ENCODE measurements around the gene CIAO3. TPM values are rescaled to one million over a fixed set of nuclear protein-coding genes. Genes with fewer than 3 reads are reported as not detected.

The CIAO3 gene
- total RNA-seq, 6 experiments from 2014 or later: 16.9 to 20.5 (median 18.0) TPM

DNA sequence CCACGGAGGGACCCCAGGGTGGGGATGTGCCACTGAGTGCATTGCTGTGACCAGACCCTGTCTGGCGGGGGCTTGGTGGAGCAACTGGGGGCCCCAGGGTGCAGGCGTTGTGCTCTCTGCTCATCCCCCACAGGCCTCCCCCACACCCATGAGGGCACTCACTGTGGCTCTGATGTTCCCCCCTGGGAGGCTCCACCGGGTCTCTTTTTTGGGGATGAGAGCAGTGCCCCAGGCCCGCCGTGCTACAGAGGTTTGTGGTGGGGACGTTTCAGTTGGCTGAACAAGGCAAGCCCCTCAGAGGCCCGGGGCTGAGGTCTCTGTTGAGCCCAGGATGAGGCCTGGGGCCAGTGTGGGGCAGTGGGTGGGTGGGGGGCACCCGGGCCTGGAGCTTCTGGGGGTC lies 17.1 kb downstream of the CIAO3 start:
- Mint-ChIP-seq H3K36me3 (ENCODE audit: low read depth) (no peaks in the 10 kb centered on the region), H3K4me1 (ENCODE audit: low read depth) (peaks cover 15% of the 10 kb centered on the region), H3K27me3 (ENCODE audit: insufficient read depth) (peaks cover 15% of the 10 kb centered on the region), H3K27ac (no peak overlapping the region), H3K4me3 (no peak overlapping the region), H3K9me3 (no peaks in the 10 kb centered on the region)
- no peak for DNase-seq
- TF ChIP-seq, protein P1, sequence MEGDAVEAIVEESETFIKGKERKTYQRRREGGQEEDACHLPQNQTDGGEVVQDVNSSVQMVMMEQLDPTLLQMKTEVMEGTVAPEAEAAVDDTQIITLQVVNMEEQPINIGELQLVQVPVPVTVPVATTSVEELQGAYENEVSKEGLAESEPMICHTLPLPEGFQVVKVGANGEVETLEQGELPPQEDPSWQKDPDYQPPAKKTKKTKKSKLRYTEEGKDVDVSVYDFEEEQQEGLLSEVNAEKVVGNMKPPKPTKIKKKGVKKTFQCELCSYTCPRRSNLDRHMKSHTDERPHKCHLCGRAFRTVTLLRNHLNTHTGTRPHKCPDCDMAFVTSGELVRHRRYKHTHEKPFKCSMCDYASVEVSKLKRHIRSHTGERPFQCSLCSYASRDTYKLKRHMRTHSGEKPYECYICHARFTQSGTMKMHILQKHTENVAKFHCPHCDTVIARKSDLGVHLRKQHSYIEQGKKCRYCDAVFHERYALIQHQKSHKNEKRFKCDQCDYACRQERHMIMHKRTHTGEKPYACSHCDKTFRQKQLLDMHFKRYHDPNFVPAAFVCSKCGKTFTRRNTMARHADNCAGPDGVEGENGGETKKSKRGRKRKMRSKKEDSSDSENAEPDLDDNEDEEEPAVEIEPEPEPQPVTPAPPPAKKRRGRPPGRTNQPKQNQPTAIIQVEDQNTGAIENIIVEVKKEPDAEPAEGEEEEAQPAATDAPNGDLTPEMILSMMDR (IDR thresholded peaks at IDR 0.05): no peak

DNA sequence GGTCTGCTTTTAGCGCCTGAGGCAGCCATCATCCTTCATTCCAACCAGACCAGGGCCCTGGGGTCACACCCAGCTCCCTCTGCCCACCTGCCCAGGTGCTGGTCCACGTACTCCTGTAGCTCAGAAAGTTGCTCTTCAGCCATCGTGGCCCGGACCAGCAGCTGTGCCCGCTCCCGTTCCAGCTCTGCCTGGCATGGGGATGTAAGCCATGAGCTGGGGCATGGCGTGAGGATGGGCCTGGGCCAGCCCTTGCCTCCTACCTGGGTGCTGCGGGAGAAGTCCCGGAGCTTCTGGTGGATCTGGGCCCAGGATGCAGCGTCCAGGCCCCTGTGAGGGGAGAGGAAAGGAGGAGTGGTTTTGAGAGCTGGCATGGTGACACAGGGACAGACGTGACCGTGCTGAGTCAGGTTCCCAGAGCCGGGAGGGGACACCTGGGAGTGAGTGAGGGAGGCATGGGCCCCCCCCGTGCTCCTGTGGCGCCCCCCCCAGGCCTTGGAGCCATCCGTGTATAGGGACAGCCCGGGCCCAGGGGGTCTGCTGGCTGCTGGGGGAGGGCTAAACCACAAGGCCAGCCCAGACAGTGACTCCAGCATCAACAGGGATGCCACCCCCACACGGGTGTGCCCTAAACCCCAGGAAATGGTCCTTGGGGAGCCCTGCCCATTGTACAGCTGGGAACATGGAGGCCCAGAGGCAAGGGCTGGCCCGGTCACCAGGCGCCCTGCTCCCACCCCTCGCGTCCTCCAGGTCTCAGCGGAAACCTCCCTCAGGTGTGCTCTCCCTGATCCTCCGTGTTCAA lies 17.8 kb downstream of the CIAO3 start:
- TF ChIP-seq, protein P1 (IDR thresholded peaks at IDR 0.05): no peak; the same call in 1 of the 2 replicates
- H3K4me3 Mint-ChIP-seq: no peak overlapping the region; the same call in 1 of the 2 replicates
- H3K27me3 Mint-ChIP-seq (ENCODE audit: insufficient read depth): peaks cover 16% of the 10 kb centered on the region
- H3K36me3 Mint-ChIP-seq (ENCODE audit: low read depth): no peaks in the 10 kb centered on the region
- H3K9me3 Mint-ChIP-seq: no peaks in the 10 kb centered on the region
- DNase-seq: no peak
- H3K4me1 Mint-ChIP-seq (ENCODE audit: low read depth): peaks cover 15% of the 10 kb centered on the region
- no peak overlapping the region for H3K27ac Mint-ChIP-seq

DNA sequence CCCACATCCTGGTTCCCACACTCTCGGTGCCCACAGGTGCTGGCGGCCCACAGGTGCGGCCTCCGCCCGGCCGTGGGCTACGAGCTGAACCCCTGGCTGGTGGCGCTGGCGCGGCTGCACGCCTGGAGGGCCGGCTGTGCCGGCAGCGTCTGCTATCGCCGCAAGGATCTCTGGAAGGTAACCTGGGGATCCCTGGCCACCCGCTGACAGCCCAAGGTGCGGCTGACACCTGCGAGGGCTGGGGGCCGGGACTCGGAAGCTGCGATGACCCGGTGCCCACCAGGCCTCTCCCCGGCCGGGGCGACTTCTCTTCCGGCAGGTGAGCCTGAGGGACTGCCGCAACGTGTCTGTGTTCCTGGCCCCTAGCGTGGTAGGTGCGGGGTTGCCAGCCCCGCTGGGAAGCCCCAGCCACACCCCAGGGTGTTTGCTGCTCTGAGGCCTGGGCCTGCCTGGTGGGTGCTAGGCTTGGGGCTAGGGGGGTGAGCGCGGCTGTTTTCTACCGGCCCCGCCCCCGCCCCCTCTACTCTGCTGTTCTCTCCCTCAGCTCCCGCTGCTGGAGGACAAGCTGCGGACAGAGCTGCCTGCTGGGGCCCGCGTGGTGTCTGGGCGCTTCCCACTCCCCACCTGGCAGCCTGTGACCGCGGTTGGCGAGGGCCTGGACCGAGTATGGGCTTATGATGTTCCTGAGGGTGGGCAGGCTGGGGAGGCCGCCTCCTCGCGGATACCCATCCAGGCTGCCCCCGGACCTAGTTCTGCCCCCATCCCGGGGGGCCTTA lies 18.8 kb downstream of the CIAO3 start:
- peaks cover 15% of the 10 kb centered on the region for H3K4me1 Mint-ChIP-seq (ENCODE audit: low read depth)
- H3K36me3 Mint-ChIP-seq (ENCODE audit: low read depth): no peaks in the 10 kb centered on the region
- peaks cover 16% of the 10 kb centered on the region for H3K27me3 Mint-ChIP-seq (ENCODE audit: insufficient read depth)
- H3K9me3 Mint-ChIP-seq: no peaks in the 10 kb centered on the region
- 0 out of 2 replicates have a peak overlapping the region, but pooled peaks have one; percentile 24 for H3K4me3 Mint-ChIP-seq
- TF ChIP-seq, protein P1 (IDR thresholded peaks at IDR 0.05): no peak
- no peak for DNase-seq
- H3K27ac Mint-ChIP-seq: no peak overlapping the region

DNA sequence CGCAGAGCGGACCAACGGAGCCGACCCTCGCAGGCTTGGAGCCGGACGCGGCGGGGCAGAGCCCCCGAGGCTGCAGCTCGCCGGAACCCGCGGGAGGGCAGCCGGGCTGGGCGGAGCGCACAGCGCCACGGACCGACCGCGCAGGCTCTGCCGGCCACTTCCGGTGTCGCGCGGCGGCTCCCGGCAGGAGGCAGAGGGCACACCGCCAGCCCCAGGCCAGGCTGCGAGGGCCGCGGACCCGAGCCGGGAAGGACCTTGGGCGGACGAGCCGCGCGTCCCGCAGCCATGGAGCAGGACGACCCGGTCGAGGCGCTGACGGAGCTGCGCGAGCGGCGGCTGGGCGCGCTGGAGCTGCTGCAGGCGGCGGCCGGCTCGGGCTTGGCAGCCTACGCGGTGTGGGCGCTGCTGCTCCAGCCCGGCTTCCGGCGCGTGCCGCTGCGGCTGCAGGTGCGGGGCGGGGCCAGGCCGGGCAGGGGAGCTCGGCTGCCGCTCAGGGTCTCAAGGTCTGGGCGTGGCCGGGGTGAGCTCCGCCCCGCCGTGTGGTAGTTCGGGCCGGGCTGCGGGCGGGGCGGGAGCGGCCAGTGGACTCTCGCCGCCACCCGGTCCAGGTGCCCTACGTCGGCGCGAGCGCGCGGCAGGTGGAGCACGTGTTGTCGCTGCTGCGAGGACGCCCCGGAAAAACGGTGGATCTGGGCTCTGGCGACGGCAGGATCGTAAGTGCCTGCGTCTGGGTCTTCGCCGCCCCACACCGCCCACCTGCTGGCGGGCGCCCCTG lies 19.6 kb downstream of the CIAO3 start, which contains the start of gene ANTKMT:
Gene ANTKMT, plus strand, starts transcription at position 157 of the 775 bp plus-strand sequence. Its CDS starts 129 bp downstream, at position 286.
- TF ChIP-seq, protein P1 (IDR thresholded peaks at IDR 0.05): 0 out of 2 replicates have a peak, but pooled peaks have one; percentile 3
- H3K9me3 Mint-ChIP-seq: no peaks in the 10 kb centered on the region
- peak within 1 kb of the TSS; percentile 84 for H3K27ac Mint-ChIP-seq
- peak; percentile 50 for DNase-seq
- peak within 1 kb of the TSS; percentile 91 for H3K4me3 Mint-ChIP-seq
- no peaks in the 10 kb centered on the region for H3K36me3 Mint-ChIP-seq (ENCODE audit: low read depth)
- peaks cover 16% of the 10 kb centered on the region for H3K27me3 Mint-ChIP-seq (ENCODE audit: insufficient read depth)
- peaks cover 19% of the 10 kb centered on the region for H3K4me1 Mint-ChIP-seq (ENCODE audit: low read depth)

DNA sequence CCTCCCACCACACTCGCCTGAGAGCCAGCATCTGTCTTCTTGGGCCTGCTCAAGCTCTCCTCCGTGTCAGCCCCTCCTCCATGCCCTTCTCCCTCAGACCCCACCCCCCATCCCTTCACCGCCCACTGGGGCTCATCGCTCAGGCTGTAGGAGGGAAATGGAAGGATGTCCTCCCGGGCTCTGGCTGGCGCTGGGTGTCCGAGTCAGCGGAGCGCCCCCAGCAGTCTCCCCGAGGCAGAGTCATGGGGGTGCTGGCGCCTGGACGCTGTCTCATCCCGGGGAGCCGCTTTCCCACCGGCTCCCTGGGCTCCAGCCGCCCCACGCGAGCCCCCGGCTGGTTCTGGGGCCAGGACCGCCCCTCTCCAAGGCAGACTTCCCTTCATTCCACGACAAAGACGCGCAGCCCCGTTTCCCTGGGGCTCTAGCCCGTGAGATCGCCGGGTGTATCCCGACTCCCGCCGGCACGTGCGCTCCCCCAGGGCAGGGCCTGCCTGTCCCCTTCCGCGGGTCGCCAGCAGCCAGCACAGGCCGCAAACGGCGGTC lies 20.3 kb downstream of the CIAO3 start:
- DNase-seq: peak; percentile 39
- H3K36me3 Mint-ChIP-seq (ENCODE audit: low read depth): no peaks in the 10 kb centered on the region
- H3K9me3 Mint-ChIP-seq: no peaks in the 10 kb centered on the region
- peak overlapping the region; percentile 91 for H3K4me3 Mint-ChIP-seq
- peaks cover 21% of the 10 kb centered on the region for H3K4me1 Mint-ChIP-seq (ENCODE audit: low read depth)
- peak overlapping the region; percentile 84 for H3K27ac Mint-ChIP-seq
- H3K27me3 Mint-ChIP-seq (ENCODE audit: insufficient read depth): peaks cover 11% of the 10 kb centered on the region
- TF ChIP-seq, protein P1 (IDR thresholded peaks at IDR 0.05): peak; percentile 44; the same call in 1 of the 2 replicates

Measured in HFFc6 (cell line).